Activated CD4-positive, alpha-beta T cell treated with anti-CD3 and anti-CD28 coated beads for 24 hours (primary cell): Measurements from ENCODE around the gene ZFR.
"Not testable (repeated sequence)": the region's sequence is repeated elsewhere in the genome, so short reads cannot be mapped to it uniquely, and the experiment has no call there.

ENCODE experiments used
- DNase-seq, 2 donors: peaks; one replicate each; pipeline ENCODE4 v3.0.0-alpha.2; 2020; ENCODE audit warnings: low read depth in 2 of 2

Gene ZFR

DNA sequence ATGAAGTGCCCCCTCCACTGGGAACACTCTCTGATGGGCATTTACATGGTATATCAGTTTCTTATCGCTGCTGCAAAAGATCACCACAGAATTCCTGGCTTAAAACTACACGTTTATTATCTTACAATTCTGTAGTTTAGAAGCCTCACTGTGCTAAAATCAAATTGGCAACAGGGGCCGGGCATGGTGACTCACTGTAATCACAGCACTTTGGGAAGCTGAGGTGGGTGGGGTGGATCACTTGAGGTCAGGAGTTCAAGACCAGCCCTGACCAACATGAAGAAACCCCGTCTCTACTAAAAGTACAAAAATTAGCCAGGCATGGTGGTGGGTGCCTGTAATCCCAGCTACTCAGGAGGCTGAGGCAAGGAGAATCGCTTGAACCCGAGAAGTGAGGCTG, 7.8 kb upstream of the ZFR start:
- not testable (repeated sequence) for DNase-seq

- no peak for DNase-seq
Observed at GRCh38 chr5:32450952-32451351, 6.4 kb upstream of the ZFR start.

- DNase-seq: no peak
Observed at GRCh38 chr5:32449262-32449661, 4.7 kb upstream of the ZFR start.

DNA sequence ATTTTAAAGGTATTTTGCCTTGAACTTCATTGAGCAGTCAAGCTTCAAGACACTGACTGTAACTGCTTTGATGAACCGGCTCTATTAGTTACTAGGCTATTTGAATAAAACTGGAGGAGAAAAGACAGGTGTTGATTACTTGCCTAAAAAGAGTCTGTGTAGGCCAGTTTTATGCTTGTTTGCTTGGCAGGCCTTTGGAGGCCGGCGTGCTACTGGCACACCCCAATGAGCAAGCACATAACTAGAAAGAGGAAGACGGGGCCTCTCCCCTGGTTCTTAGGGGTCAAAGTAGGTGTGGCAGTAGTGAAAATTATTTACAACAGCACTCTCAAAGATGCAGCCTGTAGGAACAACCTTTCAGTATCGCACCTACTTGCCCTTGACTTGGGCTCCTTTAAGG, 2.1 kb upstream of the ZFR start:
- no peak for DNase-seq

GRCh38 chr5:32445831-32446614, 1.5 kb upstream of the ZFR start:
- DNase-seq: no peak

DNA sequence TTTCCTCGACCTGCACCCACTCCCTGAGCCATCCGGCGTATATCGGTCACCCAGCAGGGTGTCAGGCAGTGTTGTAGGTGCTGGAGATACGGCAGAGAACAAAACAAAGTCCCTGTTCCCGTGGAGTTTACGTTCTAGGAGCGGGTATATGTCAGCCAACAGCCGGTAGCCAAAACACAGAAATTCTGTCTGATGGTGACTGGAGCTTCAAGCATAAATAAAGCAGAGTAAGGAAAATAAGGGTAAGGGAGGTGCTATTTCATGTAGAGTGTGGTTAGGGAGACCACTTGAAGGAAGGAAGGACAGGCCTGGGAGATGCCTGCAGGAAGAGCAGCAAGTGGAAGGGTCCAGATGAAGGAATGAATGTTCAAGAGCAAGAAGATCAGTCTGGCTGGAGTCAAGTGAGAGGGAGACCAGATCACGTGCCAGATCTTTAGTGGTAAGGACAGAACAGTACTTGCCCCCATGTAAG, 783 bp upstream of the ZFR start:
- no peak for DNase-seq

DNA sequence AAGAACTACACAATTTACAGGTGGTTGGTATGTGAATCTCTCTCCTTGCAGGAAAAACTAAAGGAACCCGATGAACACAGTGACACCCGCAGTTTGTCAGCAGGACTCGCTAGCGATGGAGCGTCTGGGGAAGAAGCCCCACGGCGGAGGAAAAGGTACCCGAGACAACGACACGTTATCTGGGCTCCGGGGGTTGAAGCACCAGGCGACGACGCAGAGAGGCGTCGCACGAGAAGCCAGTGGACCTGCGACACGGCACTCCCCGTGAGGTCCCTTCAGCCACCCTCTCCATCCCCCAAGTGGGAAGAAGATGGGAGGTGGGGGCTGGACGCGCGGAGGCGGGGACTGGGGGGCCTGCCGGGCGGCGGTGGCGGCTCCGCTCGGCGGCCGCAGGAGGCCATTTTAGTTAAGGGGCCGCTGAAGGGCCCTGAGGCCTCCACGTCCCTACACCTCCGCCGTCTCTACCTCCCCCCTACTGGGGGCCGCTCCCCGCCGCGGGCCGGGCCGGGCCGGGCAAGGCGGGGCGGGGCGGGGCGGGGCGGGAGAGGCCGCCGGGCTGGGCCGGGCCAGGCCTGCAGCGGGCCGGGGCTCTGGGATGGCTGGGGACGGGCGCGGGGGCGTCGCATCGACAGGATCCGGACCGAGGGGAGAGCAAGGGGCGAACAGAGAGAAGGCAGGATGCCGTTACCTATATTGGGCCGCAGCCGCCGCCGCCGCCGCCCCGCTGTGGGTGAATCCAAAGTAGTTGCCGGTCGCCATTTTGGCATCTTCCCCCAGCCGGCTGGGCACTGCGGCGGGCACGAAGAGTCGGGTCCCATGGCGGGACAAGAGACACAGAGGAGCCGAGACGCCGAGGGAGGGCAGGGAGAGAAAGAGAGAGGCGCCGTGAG, 754 bp downstream of the ZFR start:
- peak; percentile 28 to 29 for DNase-seq

DNA sequence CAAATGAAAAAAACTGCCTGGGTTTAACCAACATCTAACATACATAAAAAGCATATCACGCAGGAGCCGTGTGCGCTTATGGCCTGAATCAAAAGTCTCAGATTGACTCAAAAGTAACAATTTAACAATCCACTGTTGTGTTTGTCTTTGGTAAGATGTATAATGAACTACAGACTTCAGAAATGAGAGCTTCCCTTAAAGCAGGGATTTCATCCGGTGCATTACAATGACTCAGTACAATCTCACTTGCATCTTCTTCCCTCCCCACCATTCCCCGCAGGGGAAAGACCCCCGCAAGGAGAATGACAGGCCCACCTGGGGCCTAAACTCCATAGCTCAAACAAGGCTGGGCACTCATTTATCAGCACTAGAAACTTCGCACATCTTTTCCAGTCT, 1.4 kb downstream of the ZFR start:
- no peak for DNase-seq

DNA sequence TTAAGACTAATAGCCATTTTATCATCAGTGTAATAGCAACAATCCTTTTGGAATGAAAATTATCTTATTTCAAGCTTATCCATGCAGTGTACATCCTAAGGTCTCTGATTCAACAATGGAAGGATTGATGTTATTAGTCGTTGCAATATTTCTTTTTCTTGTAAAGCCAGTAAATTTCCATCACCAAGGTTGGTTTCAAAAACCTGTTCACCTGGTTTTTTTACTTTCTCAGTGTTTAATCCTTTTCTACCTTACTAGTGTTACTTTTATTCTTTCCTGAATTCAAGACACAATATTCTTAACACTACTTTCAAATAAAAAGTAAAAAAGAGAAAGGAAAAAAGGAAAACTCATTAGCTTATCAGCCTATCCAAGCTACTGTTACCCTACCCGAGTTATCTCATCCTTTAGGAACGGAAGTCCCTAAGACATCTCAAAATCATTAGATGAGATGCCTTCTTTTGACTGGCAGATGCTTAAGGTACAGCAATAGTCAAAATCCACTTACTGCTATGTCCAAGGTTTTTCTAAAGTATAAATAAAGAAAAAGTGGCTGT, 5.4 kb downstream of the ZFR start:
- DNase-seq: no peak

DNA sequence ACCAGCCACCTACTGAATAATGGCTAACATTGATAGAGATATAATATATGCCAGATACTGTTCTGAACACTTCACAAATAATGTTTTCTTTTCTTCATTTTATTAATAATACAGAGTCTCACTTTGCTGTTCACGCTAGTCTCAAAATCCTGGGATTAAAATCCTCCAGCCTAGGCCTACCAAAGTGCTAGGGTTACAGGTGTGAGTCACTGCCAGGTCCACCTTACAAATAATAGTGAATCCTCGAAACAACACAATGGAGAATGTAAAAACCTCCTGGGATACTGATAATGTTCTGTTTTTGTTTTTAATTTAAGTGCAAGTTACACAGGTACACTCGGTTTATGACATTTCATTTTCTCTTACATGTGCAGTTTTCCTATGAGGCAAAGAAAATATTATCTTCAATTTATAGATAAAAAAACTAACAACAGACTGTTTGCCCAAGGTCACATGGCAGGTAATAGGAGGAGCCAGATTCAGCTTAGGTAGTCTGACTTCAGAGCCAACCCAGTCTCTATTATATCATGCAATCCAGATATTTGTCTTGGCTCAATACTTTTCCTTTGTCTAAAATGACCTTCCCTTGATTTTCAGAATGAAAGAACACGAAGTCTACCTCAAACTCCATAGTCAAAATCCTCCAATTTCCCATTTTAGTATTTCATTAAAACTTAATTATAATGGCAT, 7.8 kb downstream of the ZFR start:
- DNase-seq: no peak

DNA sequence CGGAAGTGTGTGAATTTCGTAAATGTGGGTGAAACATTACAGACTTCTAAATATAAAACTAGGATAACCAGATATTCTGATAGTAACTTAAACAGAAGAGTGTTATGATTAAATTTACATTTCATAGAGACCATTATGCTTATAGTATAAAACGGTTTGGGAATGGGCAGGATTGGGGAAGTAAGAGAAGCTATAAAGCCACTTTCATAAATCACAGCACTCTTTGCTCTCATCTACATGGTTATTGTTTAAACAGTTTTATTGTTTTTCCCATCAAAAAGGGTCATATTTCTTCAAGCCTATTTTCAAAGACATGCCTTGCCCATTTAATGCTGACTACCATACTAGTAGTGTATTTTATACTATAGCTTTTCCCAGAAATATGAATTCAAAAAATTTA, 9.2 kb downstream of the ZFR start:
- DNase-seq: no peak

DNA sequence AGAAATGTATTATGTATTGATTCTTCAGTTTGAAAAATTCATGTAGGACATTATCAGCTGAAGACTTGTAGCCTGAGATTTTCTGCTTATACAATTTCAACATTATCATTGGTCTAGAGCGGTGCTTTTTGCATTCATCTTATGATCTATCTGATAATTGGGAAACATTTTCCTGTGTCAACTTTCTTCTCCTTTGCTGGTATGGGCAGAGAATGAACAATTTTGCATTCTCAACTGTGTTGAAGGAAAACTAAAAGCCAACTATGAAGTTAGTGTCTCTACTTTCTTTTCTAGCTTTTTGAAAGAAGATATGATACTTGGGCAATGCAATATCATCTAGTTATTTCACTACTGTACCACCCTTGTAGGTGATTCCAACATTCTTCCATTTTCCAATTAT, 10.3 kb downstream of the ZFR start:
- DNase-seq: no peak

DNA sequence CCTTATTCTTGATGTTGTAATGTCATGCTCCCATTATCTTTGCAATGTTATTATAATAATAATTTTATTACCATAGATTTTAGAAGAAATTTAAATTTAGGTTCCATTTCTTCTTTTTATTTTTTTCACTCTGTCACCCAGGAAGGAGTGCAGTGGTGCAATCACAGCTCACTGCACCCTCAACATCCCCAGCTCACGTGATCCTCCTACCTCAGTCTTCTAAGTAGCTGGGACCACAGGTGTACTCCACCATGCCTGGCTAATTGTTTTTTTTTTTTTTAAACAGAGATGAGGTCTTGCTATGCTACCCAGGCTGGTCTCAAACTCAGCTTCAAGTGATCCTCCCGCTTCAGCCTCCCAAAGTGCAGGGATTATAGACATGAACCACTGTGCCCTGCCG, 11.9 kb downstream of the ZFR start:
- DNase-seq: no peak

DNA sequence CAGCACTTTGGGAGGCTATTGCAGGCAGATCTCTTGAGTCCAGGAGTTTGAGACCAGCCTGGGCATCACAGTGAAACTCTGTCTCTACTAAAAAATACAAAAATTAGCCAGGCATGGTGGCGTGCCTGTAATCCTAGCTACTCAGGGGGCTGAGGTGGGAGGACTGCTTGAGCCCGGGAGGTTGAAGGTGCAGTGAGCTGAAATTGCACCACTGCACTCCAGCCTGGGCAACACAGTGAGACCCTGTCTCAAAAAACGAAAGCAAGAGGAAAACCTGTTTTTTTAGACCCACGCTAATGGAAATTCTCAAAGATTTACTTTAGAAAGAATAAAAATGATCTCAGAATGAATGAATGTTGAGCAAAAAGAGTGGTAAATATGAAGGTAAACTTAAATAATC, 13.7 kb downstream of the ZFR start:
- DNase-seq: not testable (repeated sequence)

GRCh38 chr5:32428426-32428825, 16.1 kb downstream of the ZFR start:
- DNase-seq: no peak

DNA sequence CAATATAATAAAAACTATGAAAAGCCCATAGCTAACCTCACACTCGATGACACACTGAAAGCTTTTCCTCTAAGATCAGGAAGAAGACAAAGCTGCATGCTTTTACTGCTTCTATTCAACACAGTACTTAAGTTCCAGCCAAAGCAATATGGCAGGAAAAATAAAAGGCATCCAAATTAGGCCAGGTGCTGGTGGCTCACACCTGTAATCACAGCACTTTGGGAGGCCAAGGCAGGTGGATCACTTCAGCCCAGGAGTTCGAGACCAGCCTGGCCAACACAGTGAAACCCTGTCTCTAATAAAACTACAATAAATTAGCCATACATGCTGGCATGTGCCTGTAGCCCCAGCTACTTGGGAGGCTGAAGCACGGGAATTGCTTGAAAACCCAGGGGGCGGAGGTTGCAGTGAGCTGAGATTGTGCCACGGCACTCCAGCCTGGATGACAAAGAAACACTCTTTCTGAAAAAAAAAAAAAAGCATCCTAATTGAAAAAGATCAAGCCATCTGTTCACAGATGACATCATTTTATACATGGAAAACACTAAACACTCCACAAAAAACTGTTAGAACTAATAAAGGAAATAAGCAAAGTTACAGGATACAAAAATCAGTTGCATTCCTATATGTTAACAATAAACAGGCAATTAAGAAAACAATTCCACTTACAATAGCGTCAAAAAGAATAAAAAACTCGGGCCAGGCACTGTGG, 17.9 kb downstream of the ZFR start:
- no peak for DNase-seq

DNA sequence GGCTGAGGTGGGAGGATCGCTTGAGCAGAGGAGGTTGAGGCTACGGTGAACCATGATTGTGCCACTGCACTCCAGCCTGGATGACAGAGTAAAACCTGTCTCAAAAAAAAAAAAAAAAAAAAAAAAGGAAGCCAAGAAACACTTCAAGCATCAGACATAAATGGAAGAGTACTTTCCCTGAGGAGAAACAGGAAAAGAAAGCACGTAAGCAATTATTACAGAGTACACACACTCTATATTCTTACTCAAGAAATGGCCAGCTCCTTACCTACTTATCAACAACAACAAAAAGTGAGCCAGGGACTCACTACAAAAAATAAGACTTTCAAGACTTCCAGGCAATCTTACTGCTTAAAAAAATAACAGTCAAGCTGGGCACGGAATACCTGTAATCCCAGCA, 21.8 kb downstream of the ZFR start:
- DNase-seq: no peak

GRCh38 chr5:32421075-32421474, 23.5 kb downstream of the ZFR start:
- no peak for DNase-seq

- no peak for DNase-seq
Observed at GRCh38 chr5:32420506-32420905, 24.0 kb downstream of the ZFR start.

DNA sequence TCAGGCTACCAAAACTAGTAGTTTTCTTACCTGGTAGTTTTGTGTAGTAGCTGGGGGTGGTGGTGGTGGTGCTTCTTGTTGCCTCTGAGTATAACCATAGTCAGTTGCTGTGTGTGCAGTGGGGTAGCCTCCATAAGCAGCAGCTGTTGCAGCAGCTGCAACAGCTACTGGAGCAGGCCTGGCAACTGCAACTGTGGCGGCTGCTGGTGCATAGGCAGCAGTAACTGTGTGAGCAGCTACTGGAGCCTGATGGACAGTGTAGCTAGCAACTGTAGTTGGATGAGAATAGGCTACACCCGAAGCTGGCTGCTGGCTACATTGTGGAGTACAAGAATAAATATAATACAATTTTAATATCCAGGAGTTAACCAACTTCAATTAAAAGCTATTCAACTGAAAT, 24.7 kb downstream of the ZFR start:
- no peak for DNase-seq

DNA sequence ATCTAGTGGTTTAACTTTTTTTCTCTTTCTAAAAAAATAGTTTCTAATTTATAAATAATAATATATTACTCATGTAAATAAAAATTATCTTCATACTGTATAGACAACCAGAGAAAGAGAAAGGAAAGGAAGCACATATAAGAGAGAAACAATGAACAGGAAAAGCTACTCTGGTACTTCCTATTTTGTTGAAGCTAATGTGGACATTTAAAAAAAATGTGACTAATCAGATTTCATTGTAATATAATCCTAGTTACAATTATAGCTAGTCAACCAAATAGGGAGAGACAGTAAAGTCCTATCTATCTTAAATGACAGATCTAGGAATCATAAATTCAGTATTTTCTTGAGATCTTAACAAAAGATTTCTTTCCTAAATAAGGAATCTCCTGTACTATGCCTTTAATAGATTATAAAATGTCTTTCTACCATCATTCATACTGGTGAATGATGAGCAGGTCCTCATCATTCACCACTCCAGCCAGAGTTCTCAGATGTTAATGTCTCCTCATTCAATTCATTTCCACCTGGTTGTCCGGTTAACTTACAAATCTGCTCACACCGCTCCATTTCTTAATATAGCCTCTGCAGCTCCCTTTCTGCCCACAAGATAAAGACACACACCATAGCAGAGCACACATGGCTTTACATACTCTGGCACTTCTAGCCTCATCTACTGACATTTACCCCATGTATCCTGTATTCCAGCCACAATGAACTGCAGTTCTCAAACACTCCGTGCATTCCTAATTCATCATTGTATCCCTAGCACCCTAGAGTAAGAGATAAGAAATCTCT, 30.9 kb downstream of the ZFR start:
- no peak for DNase-seq
